Islet precursor cell (in vitro differentiated cells): ENCODE measurements around the gene CENPN.
A peak's percentile ranks its signal among the peaks of the same experiment; 100 is the strongest.

Source experiments
- DNase-seq: peaks from one replicate; pipeline ENCODE4 v3.0.0-alpha.2; 2018

The CENPN gene, protein sequence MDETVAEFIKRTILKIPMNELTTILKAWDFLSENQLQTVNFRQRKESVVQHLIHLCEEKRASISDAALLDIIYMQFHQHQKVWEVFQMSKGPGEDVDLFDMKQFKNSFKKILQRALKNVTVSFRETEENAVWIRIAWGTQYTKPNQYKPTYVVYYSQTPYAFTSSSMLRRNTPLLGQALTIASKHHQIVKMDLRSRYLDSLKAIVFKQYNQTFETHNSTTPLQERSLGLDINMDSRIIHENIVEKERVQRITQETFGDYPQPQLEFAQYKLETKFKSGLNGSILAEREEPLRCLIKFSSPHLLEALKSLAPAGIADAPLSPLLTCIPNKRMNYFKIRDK

DNA sequence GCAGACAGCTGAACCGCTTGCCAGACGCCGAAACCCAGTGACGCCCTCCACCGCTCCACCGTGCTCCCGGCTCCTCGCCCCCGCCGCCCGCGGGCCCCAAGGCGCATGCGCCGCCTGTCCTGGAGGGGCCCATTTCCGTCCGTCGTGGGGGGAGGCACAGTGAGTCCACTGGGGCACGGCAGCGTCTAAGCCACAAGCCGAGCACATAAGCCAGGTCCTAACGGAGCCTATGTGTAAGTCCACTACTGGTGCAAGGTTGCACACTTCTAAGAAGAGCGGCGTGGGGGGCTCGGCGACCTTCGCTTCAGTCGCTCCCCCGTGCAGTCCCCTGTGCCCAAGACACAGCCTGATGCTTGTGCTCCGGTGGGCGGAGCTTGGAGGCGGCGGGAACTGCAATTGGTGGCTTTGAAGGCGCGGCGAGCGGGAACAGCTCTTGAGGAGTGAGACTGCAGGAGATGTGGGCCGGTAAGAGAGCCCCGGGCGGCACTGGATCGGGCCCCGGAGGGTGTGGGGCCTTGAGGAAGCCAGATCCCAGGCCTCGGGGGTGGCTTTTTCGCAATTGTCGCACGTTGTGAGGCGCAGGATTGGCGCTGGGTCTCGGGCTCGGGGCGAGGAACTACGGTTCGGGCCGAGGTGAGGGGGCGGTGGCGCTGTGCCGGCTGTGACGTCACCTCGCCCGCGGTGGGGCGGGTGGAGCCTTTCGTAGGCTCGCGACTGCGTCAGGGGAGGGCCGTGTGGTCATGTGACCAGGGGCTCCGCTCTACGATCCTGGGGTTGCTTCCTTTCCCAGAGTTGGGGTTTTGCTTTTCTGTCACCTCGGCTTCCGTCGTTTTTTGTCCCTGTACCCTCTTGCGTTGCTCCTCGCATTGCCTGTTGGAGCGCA is at the start of gene CENPN, which contains the start of gene CMC2:
Gene CENPN, plus strand, starts transcription at position 402 of the 883 bp plus-strand sequence. CDS start 4,726 bp downstream, outside the sequence.
Gene CMC2, minus strand, starts transcription at position 73 of the 883 bp plus-strand sequence. CDS start 9,491 bp downstream, outside the sequence.
- DNase-seq = peak; percentile 99

- DNase-seq = no peak
Observed at GRCh38 chr16:80958284-80958683, 48.7 kb upstream of the CENPN start.

DNA sequence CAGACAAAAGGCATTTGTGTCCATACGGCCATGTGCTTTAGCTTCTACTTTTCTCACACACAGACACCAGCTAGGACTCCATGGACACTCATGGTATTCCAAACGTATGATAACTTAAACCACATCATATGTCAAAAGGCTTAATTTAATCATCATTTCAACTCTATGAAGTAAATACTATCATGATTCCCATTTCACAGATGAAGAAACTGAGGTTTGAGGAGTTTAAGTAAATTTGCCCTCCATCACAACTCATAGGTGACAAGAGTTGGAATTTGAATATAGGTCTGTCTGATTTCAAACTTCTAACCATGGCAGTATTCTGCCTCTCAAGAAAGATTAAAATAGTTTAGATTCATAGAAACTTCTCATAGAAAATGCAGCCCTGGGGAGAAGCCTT is 44.1 kb upstream of the CENPN start:
- no peak for DNase-seq

- DNase-seq = no peak
Observed at GRCh38 chr16:80964351-80964750, 42.7 kb upstream of the CENPN start.

DNA sequence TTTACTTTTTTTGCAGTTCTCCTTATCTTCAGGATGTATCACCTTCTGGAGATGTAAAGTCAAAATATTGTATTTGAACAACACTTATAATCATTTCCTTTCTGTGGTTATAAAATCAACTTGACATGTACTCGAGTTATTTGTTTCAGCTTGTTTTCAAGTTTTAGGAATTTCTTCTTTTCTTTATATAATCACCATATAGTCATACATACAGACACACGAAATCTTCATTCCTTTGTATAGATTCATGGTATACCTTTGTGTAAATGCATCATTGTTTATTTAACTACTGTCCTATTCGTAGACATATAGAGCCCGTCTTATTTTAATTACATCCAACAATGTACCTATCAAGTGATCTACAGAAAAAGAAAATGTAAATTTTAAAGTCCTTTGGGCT is 40.4 kb upstream of the CENPN start:
- no peak for DNase-seq

GRCh38 chr16:80968386-80969113 is 38.5 kb upstream of the CENPN start:
- no peak for DNase-seq

DNA sequence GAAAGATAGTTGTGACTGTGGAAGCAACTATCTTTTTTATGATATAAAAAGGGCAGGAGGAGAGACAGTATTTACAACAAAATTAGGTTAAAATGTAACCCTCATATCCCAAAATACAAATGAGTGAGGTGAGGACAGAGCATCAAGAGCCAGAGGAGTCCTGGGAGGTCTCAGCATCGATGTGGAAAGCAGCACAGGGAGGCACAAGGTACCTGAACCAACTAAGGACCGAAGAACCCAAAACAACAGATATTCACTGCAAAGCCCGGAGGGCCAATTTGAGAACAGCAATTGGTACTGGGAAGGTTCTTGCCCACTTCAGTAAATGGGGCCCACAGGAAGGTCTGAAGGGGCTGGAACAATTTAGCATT is 37.9 kb upstream of the CENPN start:
- DNase-seq = no peak

GRCh38 chr16:80971819-80972218 is 35.2 kb upstream of the CENPN start:
- DNase-seq = no peak

- DNase-seq = no peak
Observed at GRCh38 chr16:80972611-80973010, 34.4 kb upstream of the CENPN start.

DNA sequence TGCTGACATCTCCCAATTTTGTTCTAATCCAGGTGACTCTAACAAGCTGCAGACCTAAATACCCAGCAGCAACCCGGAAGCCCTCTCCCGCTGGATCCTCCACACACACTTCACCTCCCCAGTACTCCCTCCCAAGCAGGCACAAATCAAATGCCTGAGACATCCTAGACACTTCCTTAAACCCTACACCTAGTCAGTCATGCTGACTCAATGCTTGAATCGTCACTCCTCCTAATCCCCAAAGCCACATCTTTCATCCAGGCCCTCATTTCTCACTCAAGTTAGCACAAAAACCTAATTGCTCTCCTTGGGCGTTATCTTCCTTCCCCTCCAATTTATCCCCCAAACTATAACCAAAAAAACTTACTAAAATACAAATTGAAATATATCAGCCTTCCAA is 33.0 kb upstream of the CENPN start:
- no peak for DNase-seq

- DNase-seq = no peak
Observed at GRCh38 chr16:80974649-80975376, 32.2 kb upstream of the CENPN start.

DNA sequence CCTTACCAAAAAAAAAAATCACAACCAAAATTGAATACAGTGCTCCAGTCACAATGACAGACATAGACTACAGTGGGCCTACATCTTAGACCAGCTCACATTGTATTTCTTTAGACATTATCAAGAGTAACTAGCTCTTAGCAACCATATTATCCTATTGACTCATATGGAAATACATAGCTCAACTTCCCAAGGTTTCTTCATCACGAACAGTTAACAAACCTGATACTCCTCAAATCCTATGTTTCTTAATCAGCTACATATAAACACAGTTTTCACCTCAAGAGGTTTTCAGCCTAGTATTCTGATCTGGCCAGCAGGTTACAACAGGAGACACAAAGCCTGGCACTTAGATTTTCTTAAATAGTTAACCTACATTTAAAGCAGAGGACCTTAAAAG is 30.1 kb upstream of the CENPN start:
- no peak for DNase-seq

DNA sequence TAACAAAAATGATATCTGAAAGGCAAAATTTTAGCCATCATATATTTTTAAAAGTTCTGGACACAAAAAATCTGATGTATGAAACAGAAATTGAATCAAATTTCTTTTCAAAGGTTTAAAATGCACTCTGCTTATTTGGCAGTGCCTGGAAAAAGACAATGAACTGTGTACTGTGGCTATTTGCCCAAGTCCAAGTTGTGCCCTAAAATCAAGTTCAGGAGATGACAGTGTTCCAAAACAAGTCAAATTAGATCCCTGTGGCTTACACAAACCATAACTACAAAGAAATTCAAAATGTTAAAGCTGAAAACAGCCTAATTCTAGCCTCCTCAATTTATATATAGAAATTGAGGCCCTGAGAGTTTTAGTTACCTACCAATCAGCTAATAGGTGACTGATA is 25.9 kb upstream of the CENPN start:
- no peak for DNase-seq

DNA sequence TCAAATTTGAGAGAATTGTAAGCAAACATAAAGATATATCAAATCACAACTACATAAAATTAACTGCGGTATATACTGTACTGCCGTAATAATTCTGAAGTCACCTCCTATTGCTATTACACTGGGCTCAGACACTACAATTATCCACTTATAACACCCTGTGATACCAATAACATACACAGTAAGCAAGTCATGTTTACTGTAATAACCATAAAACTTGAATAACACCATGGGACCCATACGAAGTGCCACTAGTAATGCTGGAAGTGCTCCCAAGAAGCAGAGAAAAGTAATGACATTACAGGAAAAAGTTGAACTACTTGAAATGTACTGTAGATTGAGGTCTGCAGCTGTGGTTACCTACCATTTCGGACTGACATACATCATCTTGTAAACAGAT is 24.4 kb upstream of the CENPN start:
- no peak for DNase-seq

DNA sequence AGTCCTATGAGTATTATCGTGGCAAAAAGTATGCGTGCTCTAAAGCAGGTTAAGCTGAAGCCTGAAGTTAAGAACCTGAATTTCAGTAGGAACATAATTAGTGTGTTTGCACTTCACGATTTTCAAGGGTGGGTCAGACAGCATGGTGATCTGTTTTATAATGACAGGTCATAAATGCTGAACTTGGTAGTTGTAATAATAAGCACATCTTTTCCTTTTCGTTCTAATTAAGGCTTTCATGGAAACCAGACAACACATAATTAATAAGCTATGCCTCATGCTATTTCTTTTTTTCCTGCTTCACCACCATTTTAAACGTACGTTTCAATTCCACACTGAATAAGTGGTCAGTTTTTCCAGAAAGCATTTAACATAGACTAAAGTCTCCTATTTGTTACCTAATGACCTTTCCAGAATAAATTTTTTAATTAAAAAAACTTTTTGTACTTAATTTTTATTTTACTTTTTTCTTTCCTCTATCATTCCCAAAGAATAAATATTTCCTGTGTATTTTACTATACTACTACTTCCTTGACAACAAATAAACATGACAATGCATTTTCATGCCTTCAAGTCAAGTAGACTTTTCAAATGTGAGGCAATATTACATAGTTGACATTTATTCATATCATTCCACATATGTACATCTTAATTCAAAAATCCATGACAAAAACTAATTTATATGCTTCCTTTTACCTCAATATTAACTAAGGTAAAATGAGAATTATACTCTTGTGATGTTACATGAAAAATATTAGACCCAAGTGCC is 22.7 kb upstream of the CENPN start:
- DNase-seq = no peak

- no peak for DNase-seq
Observed at GRCh38 chr16:80985611-80986010, 21.4 kb upstream of the CENPN start.

GRCh38 chr16:80986557-80986956 is 20.5 kb upstream of the CENPN start:
- no peak for DNase-seq

- DNase-seq = no peak
Observed at GRCh38 chr16:80988756-80989155, 18.3 kb upstream of the CENPN start.

GRCh38 chr16:80989801-80990200 is 17.2 kb upstream of the CENPN start:
- DNase-seq = no peak

GRCh38 chr16:80990577-80990976 is 16.4 kb upstream of the CENPN start:
- no peak for DNase-seq

DNA sequence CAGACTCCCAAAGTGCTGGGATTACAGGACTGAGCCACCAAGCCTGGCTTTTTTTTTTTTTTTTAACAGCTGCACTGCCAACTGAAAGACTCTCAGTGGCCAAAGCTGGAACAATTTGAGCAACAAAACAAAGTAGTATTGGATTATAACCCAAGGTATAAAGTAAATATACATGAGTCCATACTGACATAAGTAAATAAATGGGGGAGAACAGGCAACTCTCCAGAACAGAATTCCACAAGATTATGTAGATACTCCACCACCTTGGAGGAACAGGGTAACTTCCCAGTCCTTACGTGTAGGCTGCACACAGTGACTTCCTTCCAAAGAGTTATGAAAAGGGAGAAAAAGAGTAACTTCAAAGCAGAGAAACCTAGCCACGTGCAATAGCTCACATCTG is 16.0 kb upstream of the CENPN start:
- DNase-seq = no peak
